PC-3 (cell line): ENCODE data around the gene SLF2. TPM values are rescaled to one million over a fixed set of nuclear protein-coding genes. Genes with fewer than 3 reads are reported as not detected.

Experiments used
- ATAC-seq: fragments of 200-7000 bp; cut with Tn5 transposase; 2 replicates; pipeline ENCODE4 v1.9.1; 2020; ENCODE audit warnings: mild to moderate bottlenecking, moderate library complexity
- BruUV-seq: library from RNA; stranded (reverse); fragments of 400-500 nt; replicated peaks from 2 replicates; lab custom pipeline; 2021; lab: Mats Ljungman, UMichigan
- CTCF ChIA-PET: fragments of 300-600 bp; sonication (Branson Sonifier 250); formaldehyde crosslinking; loops from one replicate; lab custom pipeline; 2022; ENCODE audit warnings: antibody characterized with exemption; lab: Charles Lee
- POLR2A ChIA-PET: fragments of 300-600 bp; sonication (Branson Sonifier 250); formaldehyde crosslinking; loops from one replicate; lab custom pipeline; 2022; ENCODE audit warnings: antibody characterized with exemption; ENCODE audit not compliant: unreplicated experiment; lab: Charles Lee
- DNase-seq: peaks from one replicate; pipeline ENCODE4 v3.0.0-alpha.2; 2015
- H2AFZ ChIP-seq: fragments of 300-600 bp; sonication (generic); 2 replicates; pipeline ENCODE4 v1.6.0; 2016; ENCODE audit warnings: antibody characterized with exemption, low read length
- H3F3A ChIP-seq: fragments of 300-600 bp; sonication (generic); one replicate; pipeline ENCODE4 v1.6.0; 2017; ENCODE audit warnings: antibody characterized with exemption, low read length, control low read depth, mild to moderate bottlenecking; ENCODE audit not compliant: unreplicated experiment
- H3K27ac ChIP-seq: fragments of 300-600 bp; sonication (generic); 2 replicates; pipeline ENCODE4 v1.5.1; 2016; ENCODE audit warnings: mild to moderate bottlenecking, low read length
- H3K27me3 ChIP-seq: fragments of 300-600 bp; sonication (generic); 2 replicates; pipeline ENCODE4 v1.6.1; 2016; ENCODE audit warnings: low read length, mixed read lengths
- H3K36me3 ChIP-seq: fragments of 300-600 bp; sonication (generic); 2 replicates; pipeline ENCODE4 v1.6.1; 2016; ENCODE audit warnings: low read depth, mixed run types, low read length, mixed read lengths
- H3K4me1 ChIP-seq: fragments of 300-600 bp; sonication (generic); 2 replicates; pipeline ENCODE4 v1.5.1; 2016; ENCODE audit warnings: low read length; ENCODE audit not compliant: insufficient read depth
- H3K4me2 ChIP-seq: fragments of 300-600 bp; sonication (generic); 2 replicates; pipeline ENCODE4 v1.6.0; 2016; ENCODE audit warnings: low read length
- H3K4me3 ChIP-seq: fragments of 300-600 bp; sonication (generic); 2 replicates; pipeline ENCODE4 v1.5.1; 2016; ENCODE audit warnings: mild to moderate bottlenecking, low read length, mixed read lengths
- H3K79me2 ChIP-seq: fragments of 300-600 bp; sonication (generic); 2 replicates; pipeline ENCODE4 v1.6.1; 2017; ENCODE audit warnings: low read length, mixed read lengths
- H3K9ac ChIP-seq: fragments of 300-600 bp; sonication (generic); 2 replicates; pipeline ENCODE4 v1.6.0; 2016; ENCODE audit warnings: mild to moderate bottlenecking, low read length
- H3K9me2 ChIP-seq: fragments of 300-600 bp; sonication (generic); replicated peaks from 2 replicates; pipeline ENCODE4 v1.6.1; 2016; ENCODE audit warnings: mixed run types, low read length, mixed read lengths
- H3K9me3 ChIP-seq: fragments of 300-600 bp; sonication (generic); 2 replicates; pipeline ENCODE4 v1.6.1; 2016; ENCODE audit warnings: low read length, mixed read lengths
- H4K20me1 ChIP-seq: fragments of 300-600 bp; sonication (generic); 2 replicates; pipeline ENCODE4 v1.6.1; 2016; ENCODE audit warnings: low read length, mixed read lengths
- EZH2 ChIP-seq: fragments of 300-600 bp; sonication (generic); IDR thresholded peaks from one replicate; pipeline ENCODE4 v1.6.1; 2017; ENCODE audit warnings: antibody characterized with exemption, mild to moderate bottlenecking, low read length; ENCODE audit not compliant: unreplicated experiment
- EZH2phosphoT487 ChIP-seq: fragments of 300-600 bp; sonication (generic); IDR thresholded peaks from 2 replicates; pipeline ENCODE4 v1.6.1; 2018; ENCODE audit warnings: mild to moderate bottlenecking, antibody characterized with exemption, low read length, borderline replicate concordance
- intact Hi-C: fragments of 100-400 bp; cut with micrococcal nuclease; formaldehyde crosslinking; loops from 2 replicates; pipeline ENCODE4 v1.9.0; 2023
- total RNA-seq: library from RNA; depleted of rRNA; stranded (reverse); fragments of >200 nt; gene quantifications from 2 replicates; pipeline ENCODE4 v1.2.3, GENCODE V29; 2014
- TF ChIP-seq, protein P1 (sequence below): fragments of 300-600 bp; sonication (generic); conservative IDR thresholded peaks from 2 replicates; pipeline ENCODE4 v1.5.1; 2017; ENCODE audit warnings: antibody characterized with exemption, low read depth, mild to moderate bottlenecking, low read length

SLF2 gene
- total RNA-seq, 1 experiment from 2014 or later = 19.5 TPM

GRCh38 chr10:100881556-100882213 lies 31.1 kb upstream of the SLF2 start:
- no TSS peak for BruUV-seq
- Histone ChIP-seq H3K9ac (no peak overlapping the region), H3K79me2 (no peaks in the 10 kb centered on the region), H3K4me1 (no peaks in the 10 kb centered on the region), H3K9me3 (no peaks in the 10 kb centered on the region), H3K4me3 (no peak overlapping the region), H2AFZ (no peak overlapping the region), H3K27ac (no peak overlapping the region), H3K27me3 (no peaks in the 10 kb centered on the region), H3F3A (no peaks in the 10 kb centered on the region), H3K9me2 (no peaks in the 10 kb centered on the region), H3K36me3 (no peaks in the 10 kb centered on the region), H4K20me1 (no peaks in the 10 kb centered on the region), H3K4me2 (no peak overlapping the region)
- POLR2A ChIA-PET = interaction anchor here (0.7 kb wide), 1 partner anchor 572 kb away, joined by 7 read pairs; no protein-coding TSS in a partner anchor
- CTCF ChIA-PET = no interaction called here
- no peak for TF ChIP-seq EZH2
- no peak for TF ChIP-seq EZH2phosphoT487
- TF ChIP-seq, protein P1, sequence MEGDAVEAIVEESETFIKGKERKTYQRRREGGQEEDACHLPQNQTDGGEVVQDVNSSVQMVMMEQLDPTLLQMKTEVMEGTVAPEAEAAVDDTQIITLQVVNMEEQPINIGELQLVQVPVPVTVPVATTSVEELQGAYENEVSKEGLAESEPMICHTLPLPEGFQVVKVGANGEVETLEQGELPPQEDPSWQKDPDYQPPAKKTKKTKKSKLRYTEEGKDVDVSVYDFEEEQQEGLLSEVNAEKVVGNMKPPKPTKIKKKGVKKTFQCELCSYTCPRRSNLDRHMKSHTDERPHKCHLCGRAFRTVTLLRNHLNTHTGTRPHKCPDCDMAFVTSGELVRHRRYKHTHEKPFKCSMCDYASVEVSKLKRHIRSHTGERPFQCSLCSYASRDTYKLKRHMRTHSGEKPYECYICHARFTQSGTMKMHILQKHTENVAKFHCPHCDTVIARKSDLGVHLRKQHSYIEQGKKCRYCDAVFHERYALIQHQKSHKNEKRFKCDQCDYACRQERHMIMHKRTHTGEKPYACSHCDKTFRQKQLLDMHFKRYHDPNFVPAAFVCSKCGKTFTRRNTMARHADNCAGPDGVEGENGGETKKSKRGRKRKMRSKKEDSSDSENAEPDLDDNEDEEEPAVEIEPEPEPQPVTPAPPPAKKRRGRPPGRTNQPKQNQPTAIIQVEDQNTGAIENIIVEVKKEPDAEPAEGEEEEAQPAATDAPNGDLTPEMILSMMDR = no peak
- intact Hi-C loops = no loop called here
- ATAC-seq (no peak), DNase-seq (no peak)

DNA sequence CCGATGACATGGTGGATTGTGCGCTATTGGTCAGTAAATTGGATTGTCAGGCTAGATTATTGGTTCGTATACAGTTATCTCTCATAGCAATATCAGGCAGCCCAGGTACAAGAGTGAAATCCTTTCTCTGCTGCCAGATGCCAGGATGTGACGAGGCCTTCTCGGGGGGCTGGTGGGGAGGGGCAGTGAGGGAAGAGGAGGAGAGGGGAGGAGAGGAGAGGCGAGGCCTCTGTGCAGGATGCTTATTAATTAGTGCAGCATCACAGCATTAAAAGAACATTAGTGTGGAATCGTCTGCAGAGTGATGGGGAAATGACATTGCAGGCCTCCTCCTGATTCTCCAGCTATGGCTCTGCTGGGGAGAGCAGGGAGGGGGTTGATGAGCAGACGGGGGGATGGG lies 30.5 kb upstream of the SLF2 start:
- Histone ChIP-seq H3K4me3 (no peak overlapping the region), H4K20me1 (no peaks in the 10 kb centered on the region), H2AFZ (no peak overlapping the region), H3F3A (no peaks in the 10 kb centered on the region), H3K27ac (no peak overlapping the region), H3K4me1 (no peaks in the 10 kb centered on the region), H3K4me2 (no peak overlapping the region), H3K36me3 (no peaks in the 10 kb centered on the region), H3K9ac (no peak overlapping the region), H3K27me3 (no peaks in the 10 kb centered on the region), H3K9me3 (no peaks in the 10 kb centered on the region), H3K79me2 (no peaks in the 10 kb centered on the region), H3K9me2 (no peaks in the 10 kb centered on the region)
- BruUV-seq = no TSS peak
- TF ChIP-seq, protein P1 = no peak
- TF ChIP-seq EZH2 = no peak
- no peak for TF ChIP-seq EZH2phosphoT487
- no peak for ATAC-seq
- intact Hi-C loops = no loop called here
- ChIA-PET CTCF (no interaction called here), POLR2A (no interaction called here)
- no peak for DNase-seq

DNA sequence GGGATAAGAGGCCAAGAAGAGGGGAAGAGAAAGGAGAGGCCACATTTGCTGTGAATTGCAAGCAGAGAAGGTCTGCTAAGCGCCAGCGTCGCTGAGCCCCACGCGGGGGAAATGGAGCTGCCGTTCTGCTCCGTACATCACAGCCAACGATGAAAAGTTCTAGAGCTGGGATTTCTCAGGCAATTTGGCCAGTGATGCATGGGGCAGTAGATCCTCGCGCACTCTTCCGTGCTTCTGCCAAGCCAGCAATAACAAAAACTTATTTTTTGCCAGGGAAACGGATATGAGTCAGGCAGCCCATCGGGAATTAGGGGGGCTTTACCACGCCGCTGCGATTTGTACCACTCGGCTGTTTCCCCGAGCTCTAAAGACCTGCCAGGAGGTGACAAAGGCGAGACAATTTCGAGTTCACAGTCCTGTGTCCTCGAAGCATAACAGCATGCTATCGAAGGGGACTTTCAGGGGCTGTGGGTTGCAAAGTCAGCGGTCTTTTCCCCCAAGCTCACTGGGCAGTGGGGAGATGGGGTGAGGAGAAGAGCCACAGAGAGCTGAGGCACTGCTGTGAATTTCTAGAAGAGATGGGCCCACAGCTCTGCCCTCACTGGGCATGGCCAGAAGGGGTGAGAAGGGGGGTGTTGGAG lies 30.0 kb upstream of the SLF2 start:
- Histone ChIP-seq H2AFZ (no peak overlapping the region), H3K4me3 (no peak overlapping the region), H3K9ac (no peak overlapping the region), H3K27ac (no peak overlapping the region), H3K36me3 (no peaks in the 10 kb centered on the region), H3K9me2 (no peaks in the 10 kb centered on the region), H3K4me1 (no peaks in the 10 kb centered on the region), H3K4me2 (no peak overlapping the region), H3K27me3 (no peaks in the 10 kb centered on the region), H3K79me2 (no peaks in the 10 kb centered on the region), H4K20me1 (no peaks in the 10 kb centered on the region), H3F3A (no peaks in the 10 kb centered on the region), H3K9me3 (no peaks in the 10 kb centered on the region)
- intact Hi-C loops = no loop called here
- ChIA-PET POLR2A (no interaction called here), CTCF (no interaction called here)
- ATAC-seq (no peak), DNase-seq (no peak)
- no TSS peak for BruUV-seq
- TF ChIP-seq, protein P1 = no peak
- TF ChIP-seq EZH2 (no peak), EZH2phosphoT487 (no peak)
